ENCODE results near the gene SHF. TPM values are rescaled to one million over a fixed set of nuclear protein-coding genes. Genes with fewer than 3 reads are reported as not detected.
A peak's percentile ranks its signal among the peaks of the same experiment; 100 is the strongest.

SHF gene
- total RNA-seq, 1 experiment from 2014 or later = 22.9 TPM

GRCh38 chr15:45121706-45122417 lies 65.9 kb downstream of the SHF start:
- Histone ChIP-seq H3K27ac (no peak overlapping the region), H3K9me3 (replicated peaks) (no peaks in the 10 kb centered on the region), H3K27me3 (no peaks in the 10 kb centered on the region; the same call in 1 of the 2 replicates), H3K4me3 (no peak overlapping the region), H3K36me3 (no peaks in the 10 kb centered on the region), H3K4me1 (no peaks in the 10 kb centered on the region)
- DNase-seq = no peak

GRCh38 chr15:45121020-45121419 lies 66.7 kb downstream of the SHF start:
- DNase-seq = no peak
- no peaks in the 10 kb centered on the region; the same call in 1 of the 2 replicates for H3K27me3 ChIP-seq

GRCh38 chr15:45120081-45120972 lies 67.4 kb downstream of the SHF start:
- H3K4me3 ChIP-seq = no peak overlapping the region
- no peaks in the 10 kb centered on the region for H3K9me3 ChIP-seq (replicated peaks)
- DNase-seq = no peak
- no peaks in the 10 kb centered on the region; the same call in 1 of the 2 replicates for H3K27me3 ChIP-seq
- H3K27ac ChIP-seq = no peak overlapping the region
- no peaks in the 10 kb centered on the region for H3K4me1 ChIP-seq
- no peaks in the 10 kb centered on the region for H3K36me3 ChIP-seq

More at GRCh38 chr15:45121020-45121419, 66.7 kb downstream of the SHF start:
- no peak overlapping the region for H3K27ac ChIP-seq
- H3K9me3 ChIP-seq (replicated peaks) = no peaks in the 10 kb centered on the region
- H3K4me3 ChIP-seq = no peak overlapping the region
- H3K4me1 ChIP-seq = no peaks in the 10 kb centered on the region
- H3K36me3 ChIP-seq = no peaks in the 10 kb centered on the region

GRCh38 chr15:45118996-45119395 lies 68.8 kb downstream of the SHF start:
- no peak for DNase-seq
- H3K9me3 ChIP-seq (replicated peaks) = no peaks in the 10 kb centered on the region
- H3K27ac ChIP-seq = no peak overlapping the region
- no peaks in the 10 kb centered on the region for H3K4me1 ChIP-seq
- no peaks in the 10 kb centered on the region; the same call in 1 of the 2 replicates for H3K27me3 ChIP-seq
- no peaks in the 10 kb centered on the region for H3K36me3 ChIP-seq
- no peak overlapping the region for H3K4me3 ChIP-seq

- peak; percentile 91 to 96 for DNase-seq
- Histone ChIP-seq H3K4me3 (peak overlapping the region; percentile 27), H3K27me3 (no peaks in the 10 kb centered on the region; the same call in 1 of the 2 replicates)
Observed at GRCh38 chr15:45118131-45118588, 69.6 kb downstream of the SHF start.

GRCh38 chr15:45117308-45118130 lies 70.2 kb downstream of the SHF start:
- peak in 1 of 2 experiments; percentile 15 for DNase-seq
- H3K4me3 ChIP-seq = peak overlapping the region; percentile 27
- no peaks in the 10 kb centered on the region; the same call in 1 of the 2 replicates for H3K27me3 ChIP-seq
- no peaks in the 10 kb centered on the region for H3K9me3 ChIP-seq (replicated peaks)
- H3K27ac ChIP-seq = no peak overlapping the region
- no peaks in the 10 kb centered on the region for H3K4me1 ChIP-seq
- H3K36me3 ChIP-seq = no peaks in the 10 kb centered on the region

More at GRCh38 chr15:45118131-45118588, 69.6 kb downstream of the SHF start:
- H3K4me1 ChIP-seq = no peaks in the 10 kb centered on the region
- no peaks in the 10 kb centered on the region for H3K9me3 ChIP-seq (replicated peaks)
- H3K36me3 ChIP-seq = no peaks in the 10 kb centered on the region
- no peak overlapping the region for H3K27ac ChIP-seq

Other genes with a start within 250 kb of the SHF start
- not detected in 2 replicates for gene TERB2, start 231.3 kb downstream of the SHF start, total RNA-seq (2014; rRNA removed; shearing (Covaris generic))
- gene SORD, start 164.8 kb downstream of the SHF start, total RNA-seq (2014; rRNA removed; shearing (Covaris generic)) = 48.8 and 49.5 TPM in 2 replicates
- gene DUOX2, start 73.8 kb downstream of the SHF start, total RNA-seq (2014; rRNA removed; shearing (Covaris generic)) = not detected in 2 replicates
- gene DUOXA2, start 73.6 kb downstream of the SHF start, total RNA-seq (2014; rRNA removed; shearing (Covaris generic)) = not detected in 2 replicates
- 0.04 TPM in 1 of 2 replicates, not detected in the other for gene DUOXA1, start 58.1 kb downstream of the SHF start, total RNA-seq (2014; rRNA removed; shearing (Covaris generic))
- not detected in 2 replicates for gene DUOX1, start 58.0 kb downstream of the SHF start, total RNA-seq (2014; rRNA removed; shearing (Covaris generic))
- gene SLC28A2, start 64.3 kb upstream of the SHF start, total RNA-seq (2014; rRNA removed; shearing (Covaris generic)) = not detected in 2 replicates
- gene GATM, start 190.6 kb upstream of the SHF start, total RNA-seq (2014; rRNA removed; shearing (Covaris generic)) = 226 and 232 TPM in 2 replicates

All from SJCRH30 (cell line).